Choroid plexus epithelial cell (primary cell): ENCODE measurements around the gene MYO1G.

ENCODE experiments used
- DNase-seq: peaks from one replicate; pipeline ENCODE4 v3.0.0-alpha.2; 2010; ENCODE audit warnings: low read depth
- H3K4me3 ChIP-seq: 2 replicates; pipeline ENCODE4 v1.5.1; 2011; ENCODE audit warnings: low read depth, mild to moderate bottlenecking, control low read depth, low read length, moderate library complexity
- TF ChIP-seq, protein P1 (sequence below): conservative IDR thresholded peaks from 2 replicates; pipeline ENCODE4 v1.5.1; 2011; ENCODE audit warnings: low read depth, mild to moderate bottlenecking, control low read depth, inconsistent platforms, low read length, moderate library complexity

MYO1G gene

DNA sequence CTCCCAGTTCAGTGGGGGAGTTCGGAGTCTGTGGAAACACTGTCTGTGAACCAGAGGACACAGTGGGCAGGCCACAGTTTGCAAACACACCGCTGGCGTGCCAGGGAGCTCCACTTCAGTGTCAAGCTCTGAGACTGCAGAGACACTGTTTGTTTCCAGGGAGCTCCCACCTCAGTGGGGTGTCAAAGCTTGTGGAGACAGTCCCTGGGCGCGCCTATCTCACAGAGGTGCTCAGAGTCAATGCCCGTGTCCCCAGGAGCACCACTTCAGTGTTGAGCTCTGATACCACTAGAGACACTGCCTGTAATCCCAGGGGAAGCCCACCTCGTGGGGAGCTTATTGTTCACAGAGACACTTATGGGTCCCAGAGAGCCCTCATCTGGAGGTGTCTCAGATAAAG, 4.3 kb downstream of the MYO1G start:
- no peak overlapping the region for H3K4me3 ChIP-seq
- no peak for DNase-seq
- TF ChIP-seq, protein P1, sequence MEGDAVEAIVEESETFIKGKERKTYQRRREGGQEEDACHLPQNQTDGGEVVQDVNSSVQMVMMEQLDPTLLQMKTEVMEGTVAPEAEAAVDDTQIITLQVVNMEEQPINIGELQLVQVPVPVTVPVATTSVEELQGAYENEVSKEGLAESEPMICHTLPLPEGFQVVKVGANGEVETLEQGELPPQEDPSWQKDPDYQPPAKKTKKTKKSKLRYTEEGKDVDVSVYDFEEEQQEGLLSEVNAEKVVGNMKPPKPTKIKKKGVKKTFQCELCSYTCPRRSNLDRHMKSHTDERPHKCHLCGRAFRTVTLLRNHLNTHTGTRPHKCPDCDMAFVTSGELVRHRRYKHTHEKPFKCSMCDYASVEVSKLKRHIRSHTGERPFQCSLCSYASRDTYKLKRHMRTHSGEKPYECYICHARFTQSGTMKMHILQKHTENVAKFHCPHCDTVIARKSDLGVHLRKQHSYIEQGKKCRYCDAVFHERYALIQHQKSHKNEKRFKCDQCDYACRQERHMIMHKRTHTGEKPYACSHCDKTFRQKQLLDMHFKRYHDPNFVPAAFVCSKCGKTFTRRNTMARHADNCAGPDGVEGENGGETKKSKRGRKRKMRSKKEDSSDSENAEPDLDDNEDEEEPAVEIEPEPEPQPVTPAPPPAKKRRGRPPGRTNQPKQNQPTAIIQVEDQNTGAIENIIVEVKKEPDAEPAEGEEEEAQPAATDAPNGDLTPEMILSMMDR = no peak

DNA sequence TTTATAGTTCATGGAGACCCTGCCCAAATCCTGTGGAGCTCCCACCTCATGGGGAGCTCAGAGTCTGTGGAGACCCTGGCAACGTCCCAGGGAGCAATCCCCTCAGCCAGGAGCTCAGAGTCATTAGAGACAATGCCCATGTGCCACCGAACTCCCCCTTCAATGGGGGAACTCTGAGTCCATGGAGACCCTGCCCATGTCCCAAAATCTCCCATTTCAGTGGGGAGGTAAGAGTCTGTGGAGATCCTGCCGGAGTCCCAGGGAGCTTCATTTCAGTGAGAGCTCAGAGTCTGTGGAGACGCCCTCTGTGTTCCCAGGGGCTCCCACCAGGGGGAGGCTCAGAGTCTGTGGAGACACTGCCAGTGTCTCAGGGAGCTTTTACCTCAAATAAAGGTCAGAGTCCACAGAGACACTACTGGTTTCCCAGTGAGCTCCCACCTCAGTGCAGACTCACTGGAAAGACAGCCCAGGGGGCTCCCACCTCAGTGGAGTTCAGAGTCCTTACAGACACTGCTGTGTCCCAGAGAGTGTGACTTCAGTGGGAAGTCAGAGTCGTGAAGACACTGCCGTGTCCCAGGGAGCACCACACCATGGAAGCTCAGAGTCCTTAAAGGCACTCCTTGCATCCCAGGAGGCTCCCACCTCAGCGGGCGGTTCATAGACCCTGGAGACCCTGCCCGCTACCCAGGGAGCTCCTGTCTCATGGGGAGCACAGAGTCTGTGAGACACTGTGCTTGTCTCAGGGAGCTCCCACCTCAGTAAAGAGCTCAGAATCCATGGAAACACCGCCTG, 5.0 kb downstream of the MYO1G start:
- no peak overlapping the region for H3K4me3 ChIP-seq
- TF ChIP-seq, protein P1 = peak; percentile 82
- peak; percentile 59 for DNase-seq

DNA sequence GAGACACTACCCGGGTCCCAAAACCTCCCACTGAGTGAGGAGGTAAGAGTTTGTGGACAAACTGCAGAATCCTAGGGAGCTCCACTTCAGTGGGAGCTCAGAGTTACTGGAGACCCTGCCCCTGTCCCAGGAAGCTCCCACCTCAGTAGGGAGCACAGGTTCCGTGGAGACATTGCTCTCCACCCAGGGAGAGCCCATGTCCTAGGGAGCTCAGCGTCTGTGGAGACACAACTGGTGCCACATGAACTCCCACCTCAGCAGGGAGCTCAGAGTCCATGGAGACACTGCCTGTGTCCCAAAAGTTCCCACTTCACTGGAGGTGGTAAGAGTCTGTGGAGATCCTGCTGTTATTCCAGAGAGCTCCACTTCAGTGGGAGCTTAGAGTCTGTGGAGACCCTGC, 6.3 kb downstream of the MYO1G start:
- DNase-seq = no peak
- TF ChIP-seq, protein P1 = no peak
- no peak overlapping the region for H3K4me3 ChIP-seq

DNA sequence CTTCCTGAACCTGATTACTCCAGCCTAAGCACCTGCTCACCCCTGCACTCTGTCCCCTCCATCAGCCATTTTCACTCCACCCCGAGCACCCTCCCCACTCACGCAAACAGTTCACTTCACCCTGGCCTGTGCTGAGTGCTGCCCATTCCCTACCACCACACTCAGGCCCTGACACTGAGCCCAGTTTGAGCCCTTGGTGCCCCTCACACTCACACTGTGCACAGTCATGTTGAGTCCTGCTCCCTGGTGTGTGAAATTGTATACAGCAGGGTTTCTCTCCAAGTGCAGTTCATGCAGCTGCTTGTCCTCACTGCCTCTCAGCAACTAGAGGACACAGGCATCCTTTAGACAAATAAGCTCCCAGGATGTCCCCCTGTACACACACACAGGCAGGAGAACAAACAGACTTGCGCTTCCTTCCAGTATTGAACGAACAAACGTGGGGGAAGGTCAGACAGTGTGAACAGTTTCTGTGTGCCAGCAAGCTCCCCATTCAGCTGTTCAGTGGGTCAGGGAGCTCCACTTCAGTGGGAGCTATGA, 6.8 kb downstream of the MYO1G start:
- no peak for DNase-seq
- TF ChIP-seq, protein P1 = no peak
- H3K4me3 ChIP-seq = no peak overlapping the region

DNA sequence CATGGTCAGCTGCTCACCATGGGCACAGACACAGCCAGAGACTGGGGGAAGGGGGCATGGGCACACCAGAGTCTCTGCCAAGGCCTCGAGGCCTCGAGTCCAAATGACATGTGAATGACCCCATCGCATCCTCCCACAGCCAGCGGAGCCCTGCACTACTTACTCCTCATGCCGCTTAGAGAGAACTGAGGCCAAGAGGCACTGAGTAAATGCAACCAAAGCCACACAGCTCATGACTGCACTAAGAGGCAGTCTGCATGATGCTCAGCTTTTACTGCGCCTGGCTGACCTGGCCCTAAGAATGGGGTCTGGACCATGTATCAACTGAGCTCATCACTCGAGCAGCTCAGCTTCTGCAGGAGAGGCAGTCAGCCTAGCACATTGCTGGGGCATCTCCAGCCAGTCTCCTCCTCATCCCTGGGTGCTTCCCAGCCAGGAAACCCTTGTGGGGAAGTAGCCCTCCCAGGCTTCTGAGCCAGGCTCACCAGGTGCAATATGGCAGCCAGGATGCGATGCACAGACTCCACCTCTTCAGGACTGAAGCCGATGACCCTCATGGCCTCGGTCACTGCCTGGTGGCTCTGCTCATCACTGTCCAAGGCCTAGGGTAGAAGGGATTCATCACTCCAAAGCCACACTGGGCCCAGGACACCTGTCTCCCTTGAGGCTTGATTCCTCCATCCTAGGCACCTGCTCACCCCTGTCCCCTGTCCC, 7.5 kb downstream of the MYO1G start:
- DNase-seq = no peak
- TF ChIP-seq, protein P1 = no peak
- H3K4me3 ChIP-seq = no peak overlapping the region

DNA sequence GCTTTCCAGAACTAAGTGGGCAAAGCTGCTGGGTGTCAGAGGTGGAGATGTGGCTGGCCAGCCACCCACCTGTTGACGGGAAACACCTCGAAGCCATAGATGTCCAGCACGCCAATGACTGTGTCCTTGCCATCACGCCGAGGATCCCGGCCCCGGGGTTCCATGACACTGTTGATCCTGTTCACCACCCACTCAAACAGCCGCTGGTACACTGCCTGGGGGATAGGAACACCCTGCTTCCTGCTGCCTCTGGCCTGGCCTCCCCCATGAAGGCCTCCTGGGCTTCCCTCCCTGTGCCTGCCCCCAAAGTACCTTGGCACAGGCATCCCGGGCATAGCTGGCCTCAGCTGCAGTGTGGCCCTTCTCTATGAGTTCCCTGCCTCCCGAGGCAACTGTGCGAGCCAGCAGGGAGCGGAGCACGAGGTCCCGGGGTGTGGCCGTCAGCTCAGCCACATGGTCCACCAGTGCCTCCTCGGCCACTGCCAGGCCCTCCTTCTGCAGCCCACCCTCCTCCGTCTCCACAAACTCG, 8.2 kb downstream of the MYO1G start:
- DNase-seq = no peak
- TF ChIP-seq, protein P1 = no peak
- no peak overlapping the region for H3K4me3 ChIP-seq
